ENCODE results near the gene ARHGAP42.

The ARHGAP42 gene

DNA sequence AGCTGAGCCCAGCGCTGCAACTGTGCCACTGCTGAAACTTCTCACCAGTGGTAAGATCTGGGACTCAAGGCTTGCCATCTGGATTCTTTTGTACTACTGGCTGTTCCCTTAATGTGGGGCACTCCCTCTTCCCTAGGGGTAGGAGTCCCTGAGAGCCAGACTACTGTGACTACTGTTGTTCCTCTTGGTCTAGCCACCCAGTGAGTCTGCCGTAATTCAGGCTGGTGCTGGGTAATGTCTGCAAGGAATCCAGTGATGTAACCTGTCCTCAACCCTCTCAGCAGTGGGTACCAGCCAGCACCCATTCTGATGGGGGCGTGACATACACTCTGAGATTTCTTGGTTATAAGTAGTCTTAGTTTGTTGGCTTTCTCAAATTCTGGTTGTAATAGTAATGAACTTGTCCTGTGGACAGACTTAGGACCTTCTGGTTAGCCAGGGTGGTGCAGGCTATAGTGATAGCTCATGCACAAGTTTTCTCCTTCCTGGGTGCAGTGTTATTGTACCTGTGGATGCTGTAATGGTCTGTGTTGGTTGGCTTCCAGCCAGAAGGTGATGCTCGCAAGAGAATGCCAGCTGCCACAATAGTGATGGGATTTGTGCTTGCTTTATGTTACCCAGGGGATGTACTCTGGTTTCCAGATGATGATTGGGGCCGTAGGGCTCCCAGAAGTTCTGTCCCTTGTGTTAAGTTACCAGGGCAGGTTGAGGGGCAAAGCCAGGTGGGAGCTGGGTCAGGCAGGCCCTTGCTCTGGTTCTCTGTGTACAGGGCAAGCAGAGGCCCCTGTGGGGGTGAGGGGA lies 65.5 kb downstream of the ARHGAP42 start:
- H3K4me3 ChIP-seq (ENCODE audit: low read length) = no peak overlapping the region
- TF ChIP-seq ZNF274 (IDR thresholded peaks at IDR 0.05; ENCODE audit: low read depth, low read length) = no peak

DNA sequence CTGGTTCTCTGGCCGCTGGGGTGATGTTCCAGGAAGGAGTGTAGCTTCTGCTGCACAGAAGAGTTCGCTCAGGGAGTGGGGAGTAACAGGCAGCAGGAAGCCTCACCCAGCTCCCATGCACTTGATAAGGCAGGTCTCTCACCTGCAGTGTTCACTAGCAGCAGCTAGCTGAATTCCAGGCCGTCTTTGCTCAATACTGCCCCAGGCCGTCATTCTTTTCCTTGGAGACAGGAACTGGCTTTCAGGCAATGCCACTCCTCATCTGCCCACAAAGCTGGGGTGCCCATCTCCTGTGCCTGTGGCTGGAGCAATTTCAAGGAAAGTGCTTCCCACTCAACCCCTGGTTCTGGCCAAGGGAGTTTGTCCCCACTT lies 66.1 kb downstream of the ARHGAP42 start:
- no peak overlapping the region for H3K4me3 ChIP-seq (ENCODE audit: low read length)
- TF ChIP-seq ZNF274 (IDR thresholded peaks at IDR 0.05; ENCODE audit: low read depth, low read length) = no peak

GRCh38 chr11:100753571-100753970 lies 66.5 kb downstream of the ARHGAP42 start:
- no peak for TF ChIP-seq ZNF274 (IDR thresholded peaks at IDR 0.05; ENCODE audit: low read depth, low read length)
- no peak overlapping the region for H3K4me3 ChIP-seq (ENCODE audit: low read length)

DNA sequence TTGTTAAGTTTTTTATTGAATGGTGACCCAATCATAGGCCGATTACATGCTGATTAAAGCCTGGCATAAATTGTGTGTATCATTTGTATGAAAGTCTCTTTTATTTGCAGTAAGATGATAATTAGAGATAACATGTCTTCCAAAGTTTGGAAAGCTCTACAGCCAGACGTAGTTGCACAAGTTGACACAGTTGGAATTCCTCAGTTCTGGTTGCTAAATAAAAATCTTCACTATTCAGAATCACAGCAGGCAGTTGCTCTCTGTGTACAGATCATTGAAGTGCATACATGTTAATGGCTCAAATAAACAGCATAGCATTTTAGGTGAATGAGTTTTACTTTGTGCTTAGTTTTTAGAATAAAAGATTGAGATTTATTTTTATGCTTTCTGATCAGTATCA lies 69.5 kb downstream of the ARHGAP42 start:
- no peak for TF ChIP-seq ZNF274 (IDR thresholded peaks at IDR 0.05; ENCODE audit: low read depth, low read length)
- H3K4me3 ChIP-seq (ENCODE audit: low read length) = no peak overlapping the region

- no peak for TF ChIP-seq ZNF274 (IDR thresholded peaks at IDR 0.05; ENCODE audit: low read depth, low read length)
Observed at GRCh38 chr11:100757646-100758045, 70.6 kb downstream of the ARHGAP42 start.

GRCh38 chr11:100759106-100759505 lies 72.0 kb downstream of the ARHGAP42 start:
- TF ChIP-seq ZNF274 (IDR thresholded peaks at IDR 0.05; ENCODE audit: low read depth, low read length) = no peak
- no peak overlapping the region for H3K4me3 ChIP-seq (ENCODE audit: low read length)

More at GRCh38 chr11:100757646-100758045, 70.6 kb downstream of the ARHGAP42 start:
- H3K4me3 ChIP-seq (ENCODE audit: low read length) = no peak overlapping the region

- H3K4me3 ChIP-seq (ENCODE audit: low read length) = no peak overlapping the region
- no peak for TF ChIP-seq ZNF274 (IDR thresholded peaks at IDR 0.05; ENCODE audit: low read depth, low read length)
Observed at GRCh38 chr11:100759856-100760255, 72.8 kb downstream of the ARHGAP42 start.

- no peak overlapping the region for H3K4me3 ChIP-seq (ENCODE audit: low read length)
- no peak for TF ChIP-seq ZNF274 (IDR thresholded peaks at IDR 0.05; ENCODE audit: low read depth, low read length)
Observed at GRCh38 chr11:100760744-100761143, 73.7 kb downstream of the ARHGAP42 start.

DNA sequence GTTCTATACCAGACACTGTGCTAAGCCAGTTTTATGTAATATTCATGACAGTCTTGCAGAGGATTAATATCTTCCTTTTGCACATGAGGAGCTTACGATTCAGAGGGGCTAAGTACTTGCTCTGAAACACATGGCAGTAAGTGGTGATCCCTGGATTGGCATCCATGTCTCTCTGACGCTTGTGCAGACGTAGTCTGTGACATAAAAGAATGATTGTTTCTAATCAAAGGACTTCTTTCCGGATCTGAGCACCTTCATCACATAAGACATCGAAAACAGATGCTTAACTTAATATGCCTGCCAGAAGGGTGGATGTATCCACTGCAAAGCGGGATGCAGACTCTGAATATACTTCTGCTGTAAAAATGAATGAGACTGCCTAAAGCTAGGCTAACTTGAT lies 74.8 kb downstream of the ARHGAP42 start:
- H3K4me3 ChIP-seq (ENCODE audit: low read length) = no peak overlapping the region
- no peak for TF ChIP-seq ZNF274 (IDR thresholded peaks at IDR 0.05; ENCODE audit: low read depth, low read length)

GRCh38 chr11:100766764-100767163 lies 79.7 kb downstream of the ARHGAP42 start:
- TF ChIP-seq ZNF274 (IDR thresholded peaks at IDR 0.05; ENCODE audit: low read depth, low read length) = no peak
- no peak overlapping the region for H3K4me3 ChIP-seq (ENCODE audit: low read length)

DNA sequence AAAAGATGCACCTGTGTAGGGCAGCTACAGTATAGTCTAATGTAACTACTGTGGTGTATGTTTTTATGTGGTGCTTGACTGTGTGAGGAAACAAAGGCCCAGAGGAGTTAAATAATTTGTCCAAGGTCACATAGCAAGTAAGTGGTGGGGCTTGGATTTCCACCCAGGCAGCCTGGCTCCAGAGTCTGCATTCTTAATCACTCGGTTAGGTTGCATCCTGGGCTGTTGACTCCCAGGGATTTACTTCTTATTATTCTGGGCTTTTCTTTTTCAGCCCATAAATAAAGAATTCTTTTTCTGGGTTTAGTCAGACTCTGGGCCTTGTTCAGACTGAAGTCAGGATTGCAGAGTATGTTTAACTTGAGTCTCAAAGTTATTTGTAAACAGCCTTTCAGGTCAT lies 82.1 kb downstream of the ARHGAP42 start:
- TF ChIP-seq ZNF274 (IDR thresholded peaks at IDR 0.05; ENCODE audit: low read depth, low read length) = no peak
- no peak overlapping the region for H3K4me3 ChIP-seq (ENCODE audit: low read length)

GRCh38 chr11:100769617-100770016 lies 82.5 kb downstream of the ARHGAP42 start:
- TF ChIP-seq ZNF274 (IDR thresholded peaks at IDR 0.05; ENCODE audit: low read depth, low read length) = no peak
- no peak overlapping the region for H3K4me3 ChIP-seq (ENCODE audit: low read length)

DNA sequence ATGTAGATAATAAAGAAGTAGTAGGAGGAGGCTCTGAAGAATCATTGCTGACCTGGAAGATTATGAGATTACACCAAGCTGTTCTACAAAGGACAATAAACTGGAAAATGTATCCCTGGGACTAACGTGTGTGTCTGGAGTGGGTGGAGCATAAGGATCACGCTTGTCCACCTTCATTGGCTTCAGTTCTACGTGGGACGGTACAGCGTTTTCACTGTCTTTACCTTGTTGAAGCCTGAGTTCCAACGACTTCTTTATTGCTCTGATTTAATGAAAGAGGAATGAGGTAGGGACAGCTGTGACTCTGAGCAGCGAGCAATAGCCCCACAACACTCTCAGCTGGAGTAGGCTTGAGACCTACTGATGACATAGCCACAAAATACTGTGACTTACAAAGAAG lies 87.0 kb downstream of the ARHGAP42 start:
- no peak overlapping the region for H3K4me3 ChIP-seq (ENCODE audit: low read length)
- TF ChIP-seq ZNF274 (IDR thresholded peaks at IDR 0.05; ENCODE audit: low read depth, low read length) = no peak

DNA sequence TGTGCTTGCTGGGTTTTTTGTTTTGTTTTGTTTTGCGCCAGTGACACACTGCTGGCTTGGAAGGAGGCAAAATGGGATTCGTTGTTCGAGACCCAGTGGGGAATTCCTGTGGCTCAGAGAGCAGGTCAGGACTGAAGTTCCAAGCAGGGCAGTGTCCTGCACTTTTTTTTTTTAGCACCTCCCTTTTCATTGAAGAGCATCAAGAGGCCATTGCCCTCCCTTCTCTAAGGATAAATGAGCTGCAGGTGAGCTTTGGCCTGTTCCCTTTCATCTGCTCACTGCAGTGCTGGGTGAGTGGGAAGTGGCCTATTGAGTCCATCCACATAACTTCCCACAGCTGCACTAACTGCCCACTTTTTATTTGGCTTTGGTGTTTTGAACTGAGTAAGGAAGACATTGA lies 87.8 kb downstream of the ARHGAP42 start:
- TF ChIP-seq ZNF274 (IDR thresholded peaks at IDR 0.05; ENCODE audit: low read depth, low read length) = no peak

DNA sequence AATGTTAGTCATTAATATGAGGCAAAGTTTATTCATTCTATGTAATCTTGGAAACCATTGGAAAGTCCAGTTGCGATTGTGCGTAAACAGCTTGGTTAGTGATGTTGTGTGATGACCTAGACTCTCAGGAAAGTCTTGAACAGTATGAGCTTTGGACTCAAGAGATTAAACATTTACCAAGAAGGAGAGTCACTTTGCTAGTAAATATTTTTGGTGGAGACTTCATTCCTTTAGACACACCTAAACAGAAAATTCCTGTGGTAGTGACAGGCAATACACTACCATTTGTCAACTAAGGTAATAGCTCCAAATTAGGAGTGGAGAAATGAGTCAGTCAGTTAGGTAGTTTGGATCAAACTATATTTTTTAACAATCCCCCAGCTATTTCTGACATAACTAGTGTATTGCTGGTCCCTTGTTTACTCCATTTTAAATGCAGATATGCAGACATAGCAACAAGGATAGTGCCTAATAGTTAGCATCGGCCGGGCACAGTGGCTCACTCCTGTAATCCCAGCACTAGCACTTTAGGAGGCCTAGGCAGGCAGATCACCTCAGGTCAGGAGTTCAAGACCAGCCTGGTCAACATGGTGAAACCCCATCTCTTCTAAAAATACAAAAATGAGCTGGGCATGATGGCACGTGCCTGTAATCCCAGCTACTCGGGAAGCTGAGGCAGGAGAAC lies 89.3 kb downstream of the ARHGAP42 start:
- TF ChIP-seq ZNF274 (IDR thresholded peaks at IDR 0.05; ENCODE audit: low read depth, low read length) = no peak
- H3K4me3 ChIP-seq (ENCODE audit: low read length) = no peak overlapping the region

More for the DNA sequence above, 87.8 kb downstream of the ARHGAP42 start:
- no peak overlapping the region for H3K4me3 ChIP-seq (ENCODE audit: low read length)

All from GM08714 (cell line).